ENCODE results near the gene SLC49A3. TPM values are rescaled to one million over a fixed set of nuclear protein-coding genes. Genes with fewer than 3 reads are reported as not detected.

Gene SLC49A3
- total and polyA plus RNA-seq, 10 of the 15 experiments (the other 5 are each of a cell fraction or from before 2014, with no cell fraction given): 0.09 to 0.85 (median 0.18) TPM; not detected in 4

DNA sequence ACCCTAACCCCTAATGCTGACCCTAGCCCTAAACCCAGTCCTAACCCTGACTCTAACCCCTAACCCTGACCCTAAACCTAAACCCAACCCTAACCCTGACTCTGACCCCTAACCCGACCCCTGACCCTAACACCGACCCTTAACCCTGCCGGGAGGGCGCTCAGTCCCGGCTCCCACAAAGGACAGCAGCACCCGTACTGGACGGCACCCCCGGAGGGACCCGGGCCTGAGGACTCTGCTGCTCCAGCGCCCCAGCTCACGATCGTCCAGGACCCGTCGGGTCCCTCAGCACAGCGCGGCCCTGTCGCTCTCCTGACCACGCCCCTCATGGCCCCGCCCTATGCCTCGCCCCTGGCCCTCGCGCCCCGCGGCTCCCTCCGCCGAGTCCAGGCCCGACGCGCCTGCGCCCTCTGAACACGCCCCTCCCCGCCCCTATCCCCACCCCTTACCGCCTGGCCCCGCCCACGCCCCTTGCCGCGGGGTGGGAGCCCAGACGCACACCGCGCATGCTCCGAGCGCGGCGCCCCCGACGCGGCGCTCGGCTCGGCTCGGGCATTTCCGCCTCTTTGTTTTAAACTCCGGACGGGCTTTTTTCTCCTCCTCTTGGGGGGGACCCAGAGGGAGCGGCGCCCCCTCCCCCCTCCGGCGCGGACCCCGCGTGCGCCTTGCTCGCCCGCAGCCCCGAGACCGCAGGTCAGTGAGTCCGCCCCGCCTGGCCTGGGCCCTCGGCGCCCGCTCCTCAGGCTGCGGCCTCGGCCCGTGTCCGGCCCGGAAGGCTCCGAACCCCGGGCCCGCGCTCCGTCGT lies 16.5 kb upstream of the SLC49A3 start, which contains the start of gene PCGF3 (continued):
- TF ChIP-seq, protein P1, sequence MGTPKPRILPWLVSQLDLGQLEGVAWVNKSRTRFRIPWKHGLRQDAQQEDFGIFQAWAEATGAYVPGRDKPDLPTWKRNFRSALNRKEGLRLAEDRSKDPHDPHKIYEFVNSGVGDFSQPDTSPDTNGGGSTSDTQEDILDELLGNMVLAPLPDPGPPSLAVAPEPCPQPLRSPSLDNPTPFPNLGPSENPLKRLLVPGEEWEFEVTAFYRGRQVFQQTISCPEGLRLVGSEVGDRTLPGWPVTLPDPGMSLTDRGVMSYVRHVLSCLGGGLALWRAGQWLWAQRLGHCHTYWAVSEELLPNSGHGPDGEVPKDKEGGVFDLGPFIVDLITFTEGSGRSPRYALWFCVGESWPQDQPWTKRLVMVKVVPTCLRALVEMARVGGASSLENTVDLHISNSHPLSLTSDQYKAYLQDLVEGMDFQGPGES (IDR thresholded peaks at IDR 0.05): no peak
- TF ChIP-seq E2F8 (IDR thresholded peaks at IDR 0.05; ENCODE audit: low read depth, partially characterized antibody): no peak
- no peak for TF ChIP-seq CREM (IDR thresholded peaks at IDR 0.05; ENCODE audit: low read depth)
- no peak for TF ChIP-seq HDAC2 (IDR thresholded peaks at IDR 0.05)
- TF ChIP-seq, protein P2, sequence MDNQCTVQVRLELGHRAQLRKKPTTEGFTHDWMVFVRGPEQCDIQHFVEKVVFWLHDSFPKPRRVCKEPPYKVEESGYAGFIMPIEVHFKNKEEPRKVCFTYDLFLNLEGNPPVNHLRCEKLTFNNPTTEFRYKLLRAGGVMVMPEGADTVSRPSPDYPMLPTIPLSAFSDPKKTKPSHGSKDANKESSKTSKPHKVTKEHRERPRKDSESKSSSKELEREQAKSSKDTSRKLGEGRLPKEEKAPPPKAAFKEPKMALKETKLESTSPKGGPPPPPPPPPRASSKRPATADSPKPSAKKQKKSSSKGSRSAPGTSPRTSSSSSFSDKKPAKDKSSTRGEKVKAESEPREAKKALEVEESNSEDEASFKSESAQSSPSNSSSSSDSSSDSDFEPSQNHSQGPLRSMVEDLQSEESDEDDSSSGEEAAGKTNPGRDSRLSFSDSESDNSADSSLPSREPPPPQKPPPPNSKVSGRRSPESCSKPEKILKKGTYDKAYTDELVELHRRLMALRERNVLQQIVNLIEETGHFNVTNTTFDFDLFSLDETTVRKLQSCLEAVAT (IDR thresholded peaks at IDR 0.05): no peak
- peak in 1 of 2 experiments; percentile 56; a peak in 2 of 4 replicates for TF ChIP-seq BHLHE40 (IDR thresholded peaks at IDR 0.05; ENCODE audit: borderline replicate concordance in 1 of 2, low read depth in 2 of 2, low read length in 1 of 2)
- TF ChIP-seq HDGF (IDR thresholded peaks at IDR 0.05): peak; percentile 95
- TF ChIP-seq SUPT20H (IDR thresholded peaks at IDR 0.05; ENCODE audit: borderline replicate concordance, control insufficient read depth, low read depth, low read length): no peak
- TF ChIP-seq REST (IDR thresholded peaks at IDR 0.05; ENCODE audit: low read depth, low read length): no peak
- TF ChIP-seq PKNOX1 (IDR thresholded peaks at IDR 0.05): peak; percentile 96
- no peak for TF ChIP-seq MTA3 (IDR thresholded peaks at IDR 0.05; ENCODE audit: borderline replicate concordance, low read length)
- no peak for TF ChIP-seq CHD4 (IDR thresholded peaks at IDR 0.05)
- no peak for TF ChIP-seq USF2 (IDR thresholded peaks at IDR 0.05; ENCODE audit: borderline replicate concordance, low read depth, low read length)
- TF ChIP-seq ZNF24 (IDR thresholded peaks at IDR 0.05): no peak

Measured in GM12878 (cell line).